ENCODE measurements around the gene ZFYVE9.

Gene ZFYVE9

DNA sequence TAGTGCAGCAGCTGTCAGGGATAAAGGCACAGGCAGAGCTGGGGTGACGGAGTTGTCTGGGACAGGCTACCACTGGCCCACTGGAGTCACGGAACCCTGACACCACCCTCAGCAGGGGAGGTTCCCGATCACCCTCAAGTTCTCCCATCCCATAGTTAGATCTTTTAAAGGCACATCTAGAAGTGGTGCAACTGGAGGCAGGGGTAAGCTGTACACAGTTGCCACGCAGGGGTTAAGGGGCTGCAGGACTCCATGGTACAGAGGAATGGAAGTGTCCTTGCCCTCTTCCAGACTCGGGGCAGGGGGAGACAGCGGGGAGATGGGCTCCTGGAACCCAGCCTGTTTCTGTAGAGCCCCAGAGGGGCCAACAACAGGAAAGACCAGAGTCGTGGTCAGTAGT lies 210.8 kb downstream of the ZFYVE9 start:
- H3K36me3 ChIP-seq (ENCODE audit: control insufficient read depth in 2 of 2, insufficient read depth in 1 of 2, low read length in 2 of 2): peaks cover 26 to 69% of the 10 kb centered on the region in 2 experiments

DNA sequence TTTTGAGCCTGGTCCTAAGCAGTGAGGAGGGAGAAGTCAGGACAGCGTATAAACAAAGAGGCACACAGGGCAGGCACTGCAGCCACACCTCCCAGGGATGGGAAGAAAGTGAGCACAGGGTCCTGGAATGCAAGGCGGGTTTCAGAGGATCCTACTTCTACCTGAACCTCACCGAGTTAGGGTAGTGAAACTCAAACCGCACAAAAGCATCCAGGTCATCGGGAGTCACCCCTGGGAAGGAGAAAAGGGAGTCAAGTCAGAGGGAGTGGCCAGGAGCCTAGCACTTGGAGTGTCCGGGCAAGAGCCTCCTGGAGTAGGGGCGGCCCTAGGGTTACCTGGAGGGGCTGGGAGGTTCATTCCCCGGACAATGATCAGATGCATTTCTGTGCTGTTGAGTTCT lies 213.5 kb downstream of the ZFYVE9 start:
- POLR2A ChIA-PET: no interaction called here
- Histone ChIP-seq H3K27ac (ENCODE audit: extremely low read depth, low read depth, low read length) (0 out of 2 replicates have a peak overlapping the region, but pooled peaks have one; percentile 14), H3K36me3 (ENCODE audit: control insufficient read depth in 2 of 2, insufficient read depth in 1 of 2, low read length in 2 of 2) (peaks cover 23 to 97% of the 10 kb centered on the region in 2 experiments), H3K4me1 (ENCODE audit: control insufficient read depth, insufficient read depth, low read length) (no peaks in the 10 kb centered on the region), H3K9me3 (ENCODE audit: control insufficient read depth, insufficient read depth, low read depth, low read length) (no peaks in the 10 kb centered on the region), H3K4me3 (ENCODE audit: low read depth, low read length) (no peak overlapping the region)
- CTCF ChIA-PET: no interaction called here
- TF ChIP-seq ZNF677 (tag by site-specific recombination; IDR thresholded peaks at IDR 0.05) (no peak), ZEB2 (tag by site-specific recombination; IDR thresholded peaks at IDR 0.05) (no peak), ZNF548 (tag by site-specific recombination; IDR thresholded peaks at IDR 0.05) (no peak), ZNF174 (tag by site-specific recombination; IDR thresholded peaks at IDR 0.05) (no peak), ZNF169 (tag by site-specific recombination; IDR thresholded peaks at IDR 0.05) (no peak), ZSCAN30 (tag by site-specific recombination; IDR thresholded peaks at IDR 0.05) (no peak), ZNF404 (tag by site-specific recombination; IDR thresholded peaks at IDR 0.05) (no peak), REPIN1 (tag by site-specific recombination; IDR thresholded peaks at IDR 0.05; ENCODE audit: low read depth) (no peak), ZSCAN23 (tag by site-specific recombination; IDR thresholded peaks at IDR 0.05) (no peak), ZNF10 (tag by site-specific recombination; IDR thresholded peaks at IDR 0.05) (no peak), OVOL3 (tag by site-specific recombination; IDR thresholded peaks at IDR 0.05) (no peak), ZNF121 (tag by site-specific recombination; IDR thresholded peaks at IDR 0.05) (no peak), ZNF394 (tag by site-specific recombination; IDR thresholded peaks at IDR 0.05; ENCODE audit: borderline replicate concordance) (no peak), ZNF514 (tag by site-specific recombination; IDR thresholded peaks at IDR 0.05) (no peak)
- TF ChIP-seq, protein P1, sequence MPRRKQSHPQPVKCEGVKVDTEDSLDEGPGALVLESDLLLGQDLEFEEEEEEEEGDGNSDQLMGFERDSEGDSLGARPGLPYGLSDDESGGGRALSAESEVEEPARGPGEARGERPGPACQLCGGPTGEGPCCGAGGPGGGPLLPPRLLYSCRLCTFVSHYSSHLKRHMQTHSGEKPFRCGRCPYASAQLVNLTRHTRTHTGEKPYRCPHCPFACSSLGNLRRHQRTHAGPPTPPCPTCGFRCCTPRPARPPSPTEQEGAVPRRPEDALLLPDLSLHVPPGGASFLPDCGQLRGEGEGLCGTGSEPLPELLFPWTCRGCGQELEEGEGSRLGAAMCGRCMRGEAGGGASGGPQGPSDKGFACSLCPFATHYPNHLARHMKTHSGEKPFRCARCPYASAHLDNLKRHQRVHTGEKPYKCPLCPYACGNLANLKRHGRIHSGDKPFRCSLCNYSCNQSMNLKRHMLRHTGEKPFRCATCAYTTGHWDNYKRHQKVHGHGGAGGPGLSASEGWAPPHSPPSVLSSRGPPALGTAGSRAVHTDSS (tag by site-specific recombination; IDR thresholded peaks at IDR 0.05): no peak
- TF ChIP-seq, protein P2, sequence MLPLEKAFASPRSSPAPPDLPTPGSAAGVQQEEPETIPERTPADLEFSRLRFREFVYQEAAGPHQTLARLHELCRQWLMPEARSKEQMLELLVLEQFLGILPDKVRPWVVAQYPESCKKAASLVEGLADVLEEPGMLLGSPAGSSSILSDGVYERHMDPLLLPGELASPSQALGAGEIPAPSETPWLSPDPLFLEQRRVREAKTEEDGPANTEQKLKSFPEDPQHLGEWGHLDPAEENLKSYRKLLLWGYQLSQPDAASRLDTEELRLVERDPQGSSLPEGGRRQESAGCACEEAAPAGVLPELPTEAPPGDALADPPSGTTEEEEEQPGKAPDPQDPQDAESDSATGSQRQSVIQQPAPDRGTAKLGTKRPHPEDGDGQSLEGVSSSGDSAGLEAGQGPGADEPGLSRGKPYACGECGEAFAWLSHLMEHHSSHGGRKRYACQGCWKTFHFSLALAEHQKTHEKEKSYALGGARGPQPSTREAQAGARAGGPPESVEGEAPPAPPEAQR (tag by site-specific recombination; IDR thresholded peaks at IDR 0.05): no peak
- TF ChIP-seq, protein P3, sequence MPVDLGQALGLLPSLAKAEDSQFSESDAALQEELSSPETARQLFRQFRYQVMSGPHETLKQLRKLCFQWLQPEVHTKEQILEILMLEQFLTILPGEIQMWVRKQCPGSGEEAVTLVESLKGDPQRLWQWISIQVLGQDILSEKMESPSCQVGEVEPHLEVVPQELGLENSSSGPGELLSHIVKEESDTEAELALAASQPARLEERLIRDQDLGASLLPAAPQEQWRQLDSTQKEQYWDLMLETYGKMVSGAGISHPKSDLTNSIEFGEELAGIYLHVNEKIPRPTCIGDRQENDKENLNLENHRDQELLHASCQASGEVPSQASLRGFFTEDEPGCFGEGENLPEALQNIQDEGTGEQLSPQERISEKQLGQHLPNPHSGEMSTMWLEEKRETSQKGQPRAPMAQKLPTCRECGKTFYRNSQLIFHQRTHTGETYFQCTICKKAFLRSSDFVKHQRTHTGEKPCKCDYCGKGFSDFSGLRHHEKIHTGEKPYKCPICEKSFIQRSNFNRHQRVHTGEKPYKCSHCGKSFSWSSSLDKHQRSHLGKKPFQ (tag by site-specific recombination; IDR thresholded peaks at IDR 0.05): no peak
- TF ChIP-seq, protein P4, sequence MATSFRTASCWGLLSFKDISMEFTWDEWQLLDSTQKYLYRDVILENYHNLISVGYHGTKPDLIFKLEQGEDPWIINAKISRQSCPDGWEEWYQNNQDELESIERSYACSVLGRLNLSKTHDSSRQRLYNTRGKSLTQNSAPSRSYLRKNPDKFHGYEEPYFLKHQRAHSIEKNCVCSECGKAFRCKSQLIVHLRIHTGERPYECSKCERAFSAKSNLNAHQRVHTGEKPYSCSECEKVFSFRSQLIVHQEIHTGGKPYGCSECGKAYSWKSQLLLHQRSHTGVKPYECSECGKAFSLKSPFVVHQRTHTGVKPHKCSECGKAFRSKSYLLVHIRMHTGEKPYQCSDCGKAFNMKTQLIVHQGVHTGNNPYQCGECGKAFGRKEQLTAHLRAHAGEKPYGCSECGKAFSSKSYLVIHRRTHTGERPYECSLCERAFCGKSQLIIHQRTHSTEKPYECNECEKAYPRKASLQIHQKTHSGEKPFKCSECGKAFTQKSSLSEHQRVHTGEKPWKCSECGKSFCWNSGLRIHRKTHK (tag by site-specific recombination; IDR thresholded peaks at IDR 0.05): no peak
- TF ChIP-seq, protein P5, sequence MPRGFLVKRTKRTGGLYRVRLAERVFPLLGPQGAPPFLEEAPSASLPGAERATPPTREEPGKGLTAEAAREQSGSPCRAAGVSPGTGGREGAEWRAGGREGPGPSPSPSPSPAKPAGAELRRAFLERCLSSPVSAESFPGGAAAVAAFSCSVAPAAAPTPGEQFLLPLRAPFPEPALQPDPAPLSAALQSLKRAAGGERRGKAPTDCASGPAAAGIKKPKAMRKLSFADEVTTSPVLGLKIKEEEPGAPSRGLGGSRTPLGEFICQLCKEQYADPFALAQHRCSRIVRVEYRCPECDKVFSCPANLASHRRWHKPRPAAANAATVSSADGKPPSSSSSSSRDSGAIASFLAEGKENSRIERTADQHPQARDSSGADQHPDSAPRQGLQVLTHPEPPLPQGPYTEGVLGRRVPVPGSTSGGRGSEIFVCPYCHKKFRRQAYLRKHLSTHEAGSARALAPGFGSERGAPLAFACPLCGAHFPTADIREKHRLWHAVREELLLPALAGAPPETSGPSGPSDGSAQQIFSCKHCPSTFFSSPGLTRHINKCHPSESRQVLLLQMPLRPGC (tag by site-specific recombination; IDR thresholded peaks at IDR 0.05): no peak

More for the DNA sequence above, 210.8 kb downstream of the ZFYVE9 start:
- CTCF ChIA-PET: no interaction called here
- Histone ChIP-seq H3K9me3 (ENCODE audit: control insufficient read depth, insufficient read depth, low read depth, low read length) (no peaks in the 10 kb centered on the region), H3K27ac (ENCODE audit: extremely low read depth, low read depth, low read length) (no peak overlapping the region), H3K4me1 (ENCODE audit: control insufficient read depth, insufficient read depth, low read length) (no peaks in the 10 kb centered on the region), H3K4me3 (ENCODE audit: low read depth, low read length) (no peak overlapping the region)
- POLR2A ChIA-PET: no interaction called here
- TF ChIP-seq TRIM28 (IDR thresholded peaks at IDR 0.05; ENCODE audit: borderline replicate concordance, low read length): no peak
- no peak for TF ChIP-seq ZNF660 (tag by site-specific recombination; IDR thresholded peaks at IDR 0.05)
- no peak for TF ChIP-seq REPIN1 (tag by site-specific recombination; IDR thresholded peaks at IDR 0.05; ENCODE audit: low read depth)
- TF ChIP-seq WT1 (tag by site-specific recombination; IDR thresholded peaks at IDR 0.05): no peak
- no peak for TF ChIP-seq ZNF391 (tag by site-specific recombination; IDR thresholded peaks at IDR 0.05; ENCODE audit: borderline replicate concordance, low read depth)
- TF ChIP-seq, protein P6, sequence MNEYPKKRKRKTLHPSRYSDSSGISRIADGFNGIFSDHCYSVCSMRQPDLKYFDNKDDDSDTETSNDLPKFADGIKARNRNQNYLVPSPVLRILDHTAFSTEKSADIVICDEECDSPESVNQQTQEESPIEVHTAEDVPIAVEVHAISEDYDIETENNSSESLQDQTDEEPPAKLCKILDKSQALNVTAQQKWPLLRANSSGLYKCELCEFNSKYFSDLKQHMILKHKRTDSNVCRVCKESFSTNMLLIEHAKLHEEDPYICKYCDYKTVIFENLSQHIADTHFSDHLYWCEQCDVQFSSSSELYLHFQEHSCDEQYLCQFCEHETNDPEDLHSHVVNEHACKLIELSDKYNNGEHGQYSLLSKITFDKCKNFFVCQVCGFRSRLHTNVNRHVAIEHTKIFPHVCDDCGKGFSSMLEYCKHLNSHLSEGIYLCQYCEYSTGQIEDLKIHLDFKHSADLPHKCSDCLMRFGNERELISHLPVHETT (tag by site-specific recombination; IDR thresholded peaks at IDR 0.05): no peak
- no peak for TF ChIP-seq ZNF664 (tag by site-specific recombination; IDR thresholded peaks at IDR 0.05)
- no peak for TF ChIP-seq ZNF843 (tag by site-specific recombination; IDR thresholded peaks at IDR 0.05)
- TF ChIP-seq ZNF707 (tag by site-specific recombination; IDR thresholded peaks at IDR 0.05): no peak
- TF ChIP-seq ZNF629 (tag by site-specific recombination; IDR thresholded peaks at IDR 0.05): no peak
- TF ChIP-seq ZBTB21 (tag by site-specific recombination; IDR thresholded peaks at IDR 0.05): no peak
- no peak for TF ChIP-seq ZNF19 (tag by site-specific recombination; IDR thresholded peaks at IDR 0.05; ENCODE audit: low read depth)
- TF ChIP-seq, protein P7, sequence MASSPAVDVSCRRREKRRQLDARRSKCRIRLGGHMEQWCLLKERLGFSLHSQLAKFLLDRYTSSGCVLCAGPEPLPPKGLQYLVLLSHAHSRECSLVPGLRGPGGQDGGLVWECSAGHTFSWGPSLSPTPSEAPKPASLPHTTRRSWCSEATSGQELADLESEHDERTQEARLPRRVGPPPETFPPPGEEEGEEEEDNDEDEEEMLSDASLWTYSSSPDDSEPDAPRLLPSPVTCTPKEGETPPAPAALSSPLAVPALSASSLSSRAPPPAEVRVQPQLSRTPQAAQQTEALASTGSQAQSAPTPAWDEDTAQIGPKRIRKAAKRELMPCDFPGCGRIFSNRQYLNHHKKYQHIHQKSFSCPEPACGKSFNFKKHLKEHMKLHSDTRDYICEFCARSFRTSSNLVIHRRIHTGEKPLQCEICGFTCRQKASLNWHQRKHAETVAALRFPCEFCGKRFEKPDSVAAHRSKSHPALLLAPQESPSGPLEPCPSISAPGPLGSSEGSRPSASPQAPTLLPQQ (tag by site-specific recombination; IDR thresholded peaks at IDR 0.05): no peak

Measured in HEK293 (cell line).